Islet precursor cell (in vitro differentiated cells): ENCODE data around the gene IGFL1.
"Not testable (repeated sequence)": the region's sequence is repeated elsewhere in the genome, so short reads cannot be mapped to it uniquely, and the experiment has no call there.

Source experiments
- DNase-seq: peaks from one replicate; pipeline ENCODE4 v3.0.0-alpha.2; 2018

The IGFL1 gene

GRCh38 chr19:46229442-46229841 lies at the start of gene IGFL1:
Gene IGFL1 (plus strand): TSS chr19:46229742. CDS start chr19:46229775, 33 bp downstream.
- no peak for DNase-seq

DNA sequence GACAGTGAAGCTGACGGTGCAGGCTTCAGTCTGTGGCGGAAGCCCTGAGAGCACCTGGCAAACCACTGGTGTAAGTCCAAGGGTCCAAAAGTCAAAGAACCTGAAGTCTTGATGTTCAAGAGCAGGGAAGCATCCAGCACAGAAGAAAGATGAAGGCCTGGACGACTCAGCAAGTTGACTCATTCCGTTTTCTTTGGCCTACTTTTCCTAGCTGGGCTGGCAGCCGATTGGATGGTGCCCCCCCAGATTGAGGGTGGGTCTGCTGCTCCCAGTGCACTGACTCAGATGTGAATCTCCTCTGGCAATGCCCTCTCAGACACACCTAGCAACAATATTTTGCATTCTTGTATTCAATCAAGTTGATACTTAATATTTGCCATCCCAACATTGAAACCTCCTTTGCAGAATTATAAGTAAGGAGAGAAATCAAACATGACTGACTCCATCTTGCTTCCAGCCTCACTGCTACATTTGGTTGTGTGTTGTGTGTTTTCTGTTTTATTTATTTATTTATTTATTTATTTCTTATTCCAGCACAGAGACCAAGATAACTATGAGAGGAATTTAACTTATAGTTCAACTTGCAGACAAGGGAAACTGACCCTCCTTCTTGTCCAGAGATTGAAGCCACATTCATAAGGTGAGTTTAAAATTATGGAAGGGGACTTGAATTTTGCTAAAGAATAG lies 48.7 kb upstream of the IGFL1 start:
- no peak for DNase-seq

GRCh38 chr19:46181388-46181779 lies 48.2 kb upstream of the IGFL1 start:
- no peak for DNase-seq

DNA sequence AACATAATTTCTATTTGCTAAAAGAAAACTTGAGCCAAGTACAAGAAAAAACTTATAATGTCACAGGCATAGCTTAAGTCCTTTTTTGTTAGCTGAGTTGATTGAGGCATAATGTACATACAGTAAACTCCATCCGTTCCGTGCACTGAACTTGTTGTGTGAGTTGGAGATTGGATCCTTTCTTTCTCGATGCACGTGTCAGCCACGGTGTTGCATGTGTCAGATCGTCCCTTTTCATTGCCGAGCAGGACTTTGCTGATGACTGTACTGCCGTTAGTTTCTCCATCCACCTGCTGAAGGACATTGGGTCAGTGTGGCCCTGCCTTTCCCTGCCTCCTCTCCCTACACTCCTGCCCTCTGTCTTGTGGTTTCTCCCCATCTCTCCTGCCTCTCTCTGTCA lies 47.1 kb upstream of the IGFL1 start:
- DNase-seq: no peak

DNA sequence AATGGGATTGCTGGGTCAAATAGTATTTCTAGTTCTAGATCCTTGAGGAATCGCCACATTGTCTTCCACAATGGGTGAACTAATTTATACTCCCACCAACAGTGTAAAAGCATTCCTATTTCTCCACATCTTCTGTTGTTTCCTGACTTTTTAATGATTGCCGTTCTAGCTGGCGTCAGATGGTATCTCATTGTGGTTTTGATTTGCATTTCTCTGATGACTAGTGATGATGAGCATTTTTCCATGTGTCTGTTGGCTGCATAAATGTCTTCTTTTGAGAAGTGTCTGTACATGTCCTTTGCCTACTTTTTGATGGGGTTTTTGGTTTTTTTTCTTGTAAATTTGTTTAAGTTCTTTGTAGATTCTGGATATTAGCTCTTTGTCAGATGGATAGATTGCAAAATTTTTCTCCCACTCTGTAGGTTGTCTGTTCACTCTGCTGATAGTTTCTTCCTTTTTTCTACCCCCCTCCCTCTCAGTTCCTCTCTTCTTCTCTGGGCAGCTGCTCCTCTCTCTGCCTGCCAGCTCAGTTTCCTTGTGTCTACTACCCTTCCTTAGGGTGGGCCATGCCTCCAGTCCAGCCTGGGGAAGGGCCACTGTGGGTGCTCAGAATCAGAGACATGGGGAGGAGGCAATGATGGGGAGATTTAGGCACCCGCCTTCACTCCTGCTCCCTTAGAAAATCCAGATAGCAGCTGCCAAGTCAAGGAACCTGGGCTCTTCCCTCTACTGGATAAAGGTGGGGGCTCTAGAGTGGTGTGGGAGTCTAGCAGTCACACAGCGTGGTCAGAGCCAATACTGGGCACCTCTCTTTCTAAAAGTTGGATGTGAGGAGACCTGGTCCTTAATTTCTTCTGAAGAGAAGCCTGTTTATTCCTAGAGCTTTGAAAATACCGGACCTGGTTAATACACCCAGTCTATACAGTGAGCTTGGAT lies 44.5 kb upstream of the IGFL1 start:
- DNase-seq: not testable (repeated sequence)

DNA sequence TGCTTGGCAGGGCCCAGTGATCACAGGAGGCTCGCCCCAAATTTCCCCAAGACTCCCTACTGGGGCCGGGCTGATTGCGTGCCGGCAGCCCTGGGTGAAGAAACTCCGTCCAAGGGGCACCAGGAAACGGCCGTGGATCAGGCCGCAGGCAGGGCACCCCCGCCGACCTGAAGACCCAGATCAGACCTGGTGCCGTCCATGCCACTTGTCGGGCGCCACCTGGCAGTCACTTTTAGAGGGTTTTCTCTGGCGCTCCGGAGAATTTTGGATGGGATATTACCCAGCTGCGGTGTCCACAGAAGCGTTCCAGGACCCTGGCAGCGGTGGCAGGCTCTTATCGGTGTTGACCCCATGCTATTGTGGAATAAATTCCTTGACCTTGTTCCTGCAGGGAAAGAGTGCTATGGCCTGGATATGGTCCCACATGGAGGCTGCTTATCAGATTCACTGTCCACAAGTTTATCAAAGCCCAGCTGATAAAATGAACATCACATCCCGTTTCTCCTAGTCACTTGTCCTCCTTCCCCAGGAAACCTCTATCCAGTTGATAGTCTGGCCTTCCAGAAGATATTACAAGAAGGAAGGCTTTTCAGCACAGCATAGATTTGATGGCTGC lies 43.3 kb upstream of the IGFL1 start:
- DNase-seq: no peak

GRCh38 chr19:46186717-46187101 lies 42.8 kb upstream of the IGFL1 start:
- no peak for DNase-seq

GRCh38 chr19:46189971-46190888 lies 39.3 kb upstream of the IGFL1 start:
- DNase-seq: no peak

DNA sequence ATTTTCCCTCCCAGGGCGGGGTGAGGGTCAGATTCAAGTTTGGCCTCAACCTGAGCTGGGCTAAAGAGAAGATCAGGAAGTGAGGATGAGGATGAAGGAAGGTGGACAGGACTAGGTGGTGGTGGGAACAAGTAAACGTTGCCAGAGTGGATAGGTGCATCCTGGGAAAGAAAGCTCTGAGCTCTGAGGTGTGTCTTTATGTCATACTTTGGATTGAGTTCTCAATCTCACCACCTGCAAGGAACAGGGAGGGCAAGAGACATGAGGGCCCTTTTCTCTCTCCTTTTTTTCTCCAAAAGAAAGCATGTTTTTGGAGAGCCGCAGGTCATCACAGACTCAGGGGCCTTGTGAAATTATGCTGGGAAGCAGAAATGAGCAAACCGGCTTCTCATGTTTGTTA lies 38.2 kb upstream of the IGFL1 start:
- no peak for DNase-seq

DNA sequence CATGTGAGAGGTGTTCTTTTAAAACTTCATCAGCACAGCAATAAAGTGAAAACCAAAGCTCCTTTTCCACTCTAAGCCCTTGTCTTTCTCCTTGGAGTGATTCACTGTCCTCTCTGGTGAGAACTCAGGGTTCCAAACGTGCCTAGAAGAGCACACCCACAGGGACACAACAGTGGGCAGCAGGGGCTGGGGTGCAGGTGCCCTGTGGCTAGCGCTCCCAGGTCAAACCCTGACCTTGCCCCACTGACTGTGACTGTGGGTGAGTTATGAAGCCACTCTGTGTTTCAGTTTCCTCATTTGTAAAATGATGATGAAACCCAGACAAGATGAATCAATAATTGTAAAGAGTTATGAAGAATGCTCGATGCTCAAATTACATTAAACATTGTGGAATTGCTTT lies 37.6 kb upstream of the IGFL1 start:
- no peak for DNase-seq

DNA sequence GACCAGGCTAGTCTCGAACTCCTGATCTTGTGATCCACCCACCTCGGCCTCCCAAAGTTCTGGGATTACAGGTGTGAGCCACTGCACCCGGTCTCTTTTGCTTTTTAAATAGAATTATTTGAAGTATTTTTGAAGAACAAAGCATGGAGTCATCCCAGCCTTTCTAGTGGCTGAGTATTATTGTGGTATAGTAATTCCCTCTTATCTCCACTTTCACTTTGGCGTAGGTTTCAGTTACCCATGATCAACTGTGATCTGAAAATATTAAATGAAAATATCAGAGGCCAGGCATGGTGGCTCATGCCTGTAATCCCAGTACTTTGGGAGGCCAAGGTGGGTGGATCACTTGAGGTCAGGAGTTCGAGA lies 36.9 kb upstream of the IGFL1 start:
- DNase-seq: not testable (repeated sequence)

DNA sequence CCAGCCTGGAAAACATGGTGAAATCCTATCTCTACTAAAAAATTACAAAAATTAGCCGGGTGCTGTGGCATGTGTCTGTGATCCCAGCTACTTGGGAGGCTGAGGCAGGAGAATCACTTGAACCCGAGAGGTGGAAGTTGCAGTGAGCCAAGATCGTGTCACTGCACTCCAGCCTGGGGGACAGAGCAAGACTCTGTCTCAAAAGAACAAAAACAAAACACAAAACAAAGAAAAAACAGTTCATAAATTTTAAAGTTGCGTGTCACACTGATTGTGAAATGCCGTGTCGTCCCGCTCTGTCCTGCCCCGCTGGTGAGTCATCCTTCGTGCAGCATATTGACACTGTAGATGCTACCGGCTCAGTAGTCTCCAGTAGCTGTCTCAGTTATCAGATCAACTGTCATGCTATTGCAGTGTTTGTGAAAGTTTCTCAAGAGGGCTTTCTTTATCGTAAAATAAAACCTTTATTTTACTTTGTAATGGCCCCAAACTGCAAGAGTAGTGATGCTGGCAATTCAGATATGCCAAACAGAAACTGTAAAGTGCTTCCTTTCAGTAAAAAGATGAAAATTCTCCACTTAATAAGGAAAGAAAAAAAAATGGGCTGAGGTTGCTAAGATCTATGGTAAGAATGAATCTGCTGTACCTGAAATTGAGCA lies 36.4 kb upstream of the IGFL1 start:
- DNase-seq: peak; percentile 86

GRCh38 chr19:46193678-46194077 lies 35.9 kb upstream of the IGFL1 start:
- DNase-seq: no peak

DNA sequence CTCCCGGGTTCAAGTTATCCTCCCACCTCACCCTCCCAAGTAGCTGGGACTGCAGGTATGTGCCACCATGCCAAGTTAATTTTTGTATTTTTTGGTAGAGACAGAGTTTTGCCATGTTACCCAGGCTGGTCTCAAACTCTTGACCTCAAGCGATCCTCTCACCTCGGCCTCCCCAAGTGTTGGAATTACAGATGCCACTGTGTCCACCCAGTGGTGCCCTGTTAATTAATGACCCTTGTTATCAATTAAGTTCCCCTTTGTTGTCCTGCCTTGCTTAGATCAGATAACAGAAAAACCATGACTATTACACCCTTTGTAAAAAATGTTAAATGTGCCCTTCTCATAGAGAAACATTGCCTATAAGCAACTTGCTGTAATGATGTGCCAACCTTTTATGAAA lies 34.4 kb upstream of the IGFL1 start:
- no peak for DNase-seq

GRCh38 chr19:46195919-46196318 lies 33.6 kb upstream of the IGFL1 start:
- not testable (repeated sequence) for DNase-seq

DNA sequence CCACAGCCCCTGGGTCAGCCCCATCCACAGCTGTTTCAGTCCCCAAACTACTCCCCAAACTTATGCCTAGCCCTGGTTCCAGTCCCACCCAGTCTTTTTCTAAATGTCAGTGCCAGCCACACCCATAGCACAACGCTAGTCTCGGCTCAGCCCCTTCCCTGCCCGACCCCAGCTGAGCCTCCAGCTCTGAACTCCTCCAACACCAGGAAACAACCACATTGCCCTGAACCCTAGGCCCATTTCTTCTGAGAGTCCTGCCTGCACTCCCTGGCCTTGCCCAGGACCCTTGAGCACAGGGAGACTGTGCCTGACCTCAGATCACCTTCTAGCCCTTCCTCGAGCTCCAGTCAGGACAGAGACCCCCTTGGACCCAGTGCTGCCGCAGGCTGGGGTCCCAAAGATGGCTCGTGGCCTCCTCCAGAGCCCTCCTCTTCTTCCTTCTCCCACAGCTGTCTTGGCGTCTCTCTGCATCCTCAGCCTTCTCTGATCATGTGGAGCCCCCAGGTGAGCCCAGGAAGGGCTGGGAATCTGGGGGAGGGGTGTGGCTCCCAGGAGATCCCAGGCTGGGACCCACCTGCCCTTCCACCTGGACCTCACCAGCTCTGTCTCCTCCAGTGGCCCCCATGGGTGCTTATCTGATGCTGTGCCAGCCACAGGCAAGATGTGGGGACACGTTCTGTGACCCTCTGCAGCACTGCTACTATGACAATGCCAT lies 33.0 kb upstream of the IGFL1 start:
- peak; percentile 36 for DNase-seq

- DNase-seq: peak; percentile 45
Observed at GRCh38 chr19:46197314-46198070, 32.0 kb upstream of the IGFL1 start.

GRCh38 chr19:46198756-46199155 lies 30.8 kb upstream of the IGFL1 start:
- DNase-seq: no peak

DNA sequence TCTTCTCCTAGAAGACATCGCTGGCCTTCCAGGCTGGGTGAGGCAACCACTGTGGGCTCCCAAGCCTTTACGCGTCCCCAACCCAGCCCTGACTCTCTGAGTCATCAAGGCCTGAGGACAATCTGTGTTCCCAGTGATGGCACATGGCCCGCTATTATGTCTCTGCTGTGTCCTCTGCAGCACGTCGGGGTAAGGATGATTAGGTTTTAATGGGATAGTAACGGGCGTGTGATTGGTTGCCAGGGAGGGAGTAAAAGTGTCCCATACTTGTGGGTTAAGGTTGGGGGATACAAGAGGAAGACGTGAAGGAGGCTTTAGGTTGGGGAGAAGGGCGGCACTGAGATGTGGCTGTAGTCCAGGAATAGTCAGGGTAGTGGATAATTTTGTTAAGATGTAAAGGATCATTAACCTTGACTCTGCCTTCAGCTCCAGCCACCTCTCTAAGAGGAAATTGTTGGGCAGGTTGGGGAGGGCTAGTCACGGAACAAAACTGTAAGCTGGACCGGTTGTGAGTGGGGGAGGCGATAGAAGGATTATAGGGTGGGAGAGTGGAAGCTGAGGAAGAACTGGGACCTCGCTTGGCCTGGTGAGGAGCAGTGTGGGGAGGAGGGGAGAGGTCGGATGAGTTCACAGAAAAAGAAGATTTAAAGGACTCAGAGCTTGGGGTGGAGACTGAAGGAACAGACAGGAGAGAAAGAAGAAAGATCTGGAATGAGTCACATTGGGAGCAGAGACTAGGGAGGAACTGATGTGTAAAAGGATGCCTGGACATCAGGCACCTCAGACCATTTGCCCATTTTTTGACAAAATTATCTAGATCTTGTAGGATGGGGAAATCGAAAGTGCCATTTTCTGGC lies 27.9 kb upstream of the IGFL1 start:
- no peak for DNase-seq

DNA sequence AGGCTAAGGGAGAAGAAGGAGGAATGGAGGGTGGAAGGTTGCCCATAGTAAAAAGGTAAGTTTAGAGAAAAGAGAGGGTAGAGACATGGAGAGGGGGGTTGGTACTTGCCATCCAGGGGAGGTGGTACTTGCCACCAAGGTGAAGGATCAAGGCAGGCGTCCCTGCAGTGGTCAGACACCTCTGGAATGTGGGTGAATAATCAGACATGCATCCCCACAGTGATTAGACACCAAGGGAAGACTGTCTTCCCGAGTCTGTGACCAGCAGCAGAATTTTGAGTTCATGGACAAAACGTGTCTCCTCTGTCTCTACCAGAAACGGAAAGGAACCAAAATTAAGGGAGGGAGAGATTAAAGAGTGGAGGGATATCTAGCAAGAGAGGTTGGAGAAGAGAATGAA lies 27.1 kb upstream of the IGFL1 start:
- no peak for DNase-seq
